Neural cell (in vitro differentiated cells): ENCODE results near the gene TECTB. TPM values are rescaled to one million over a fixed set of nuclear protein-coding genes. Genes with fewer than 3 reads are reported as not detected.

Experiments
- H2AFZ ChIP-seq: fragments of 200-600, 300-800 bp; sonication (generic), shearing (Covaris generic); 2 replicates; pipeline ENCODE4 v1.6.0; 2014; ENCODE audit warnings: low read depth, mild to moderate bottlenecking, antibody characterized with exemption, low read length, moderate library complexity
- H3F3A ChIP-seq: fragments of 200-600 bp; shearing (Covaris generic); 2 replicates; pipeline ENCODE4 v1.6.1; 2016; ENCODE audit warnings: mild to moderate bottlenecking, moderate library complexity, mixed read lengths, antibody characterized with exemption, low read length; ENCODE audit not compliant: insufficient read depth, poor library complexity, severe bottlenecking
- H3K27ac ChIP-seq: fragments of 200-600, 300-800 bp; sonication (generic), shearing (Covaris generic); 2 replicates; pipeline ENCODE4 v1.5.1; 2014; ENCODE audit warnings: mild to moderate bottlenecking, low read length, moderate library complexity
- H3K27me3 ChIP-seq: fragments of 300-800, 200-600 bp; sonication (generic), shearing (Covaris generic); 2 replicates; pipeline ENCODE4 v1.6.0; 2014; ENCODE audit warnings: mild to moderate bottlenecking, low read depth, low read length, moderate library complexity; ENCODE audit not compliant: insufficient read depth
- H3K36me3 ChIP-seq: fragments of 300-800, 200-600 bp; sonication (generic), shearing (Covaris generic); 2 replicates; pipeline ENCODE4 v1.5.1; 2014; ENCODE audit warnings: mild to moderate bottlenecking, antibody characterized with exemption, low read length, moderate library complexity; ENCODE audit not compliant: insufficient read depth
- H3K4me2 ChIP-seq: fragments of 300-800, 200-600 bp; sonication (generic), shearing (Covaris generic); 2 replicates; pipeline ENCODE4 v1.6.0; 2014; ENCODE audit warnings: mild to moderate bottlenecking, low read length
- H3K4me3 ChIP-seq: fragments of 300-800, 200-600 bp; sonication (generic), shearing (Covaris generic); 2 replicates; pipeline ENCODE4 v1.5.1; 2014; ENCODE audit warnings: mild to moderate bottlenecking, low read length, moderate library complexity
- H3K79me2 ChIP-seq: fragments of 200-600 bp; shearing (Covaris generic); replicated peaks from 2 replicates; pipeline ENCODE4 v1.6.0; 2014; ENCODE audit warnings: mild to moderate bottlenecking, low read length, moderate library complexity; ENCODE audit not compliant: insufficient read depth
- H3K9ac ChIP-seq: fragments of 300-800, 200-600 bp; sonication (generic), shearing (Covaris generic); 2 replicates; pipeline ENCODE4 v1.6.1; 2016; ENCODE audit warnings: mild to moderate bottlenecking, low read length, mixed read lengths
- H3K9me2 ChIP-seq: fragments of 200-600 bp; shearing (Covaris generic); 2 replicates; pipeline ENCODE4 v1.6.1; 2016; ENCODE audit warnings: mild to moderate bottlenecking, low read length, mixed read lengths; ENCODE audit not compliant: insufficient read depth
- H3K9me3 ChIP-seq: fragments of 200-600, 300-800 bp; sonication (generic), shearing (Covaris generic); 2 replicates; pipeline ENCODE4 v1.6.1; 2016; ENCODE audit warnings: mild to moderate bottlenecking, mixed run types, low read length, moderate library complexity, mixed read lengths
- H4K20me1 ChIP-seq: fragments of 200-600 bp; shearing (Covaris generic); 2 replicates; pipeline ENCODE4 v1.6.1; 2016; ENCODE audit warnings: mild to moderate bottlenecking, mixed run types; ENCODE audit not compliant: insufficient read depth
- CTCF ChIP-seq: fragments of 450-650 bp; IDR thresholded peaks from 2 replicates; pipeline ENCODE4 v1.5.1; 2014; ENCODE audit warnings: antibody characterized with exemption, mild to moderate bottlenecking, moderate library complexity; ENCODE audit not compliant: poor library complexity, severe bottlenecking
- EP300 ChIP-seq: fragments of 450-650 bp; conservative IDR thresholded peaks from 2 replicates; pipeline ENCODE4 v1.6.1; 2014; ENCODE audit warnings: antibody characterized with exemption, mild to moderate bottlenecking, moderate library complexity; ENCODE audit not compliant: poor library complexity, severe bottlenecking
- EZH2 ChIP-seq: fragments of 200-600, 300-800 bp; shearing (Covaris generic), sonication (generic); IDR thresholded peaks from 2 replicates; pipeline ENCODE4 v1.6.1; 2014; ENCODE audit warnings: antibody characterized with exemption, low read length, borderline replicate concordance, mild to moderate bottlenecking; ENCODE audit not compliant: insufficient read depth, poor library complexity, severe bottlenecking
- MXI1 ChIP-seq: fragments of 450-650 bp; conservative IDR thresholded peaks from 2 replicates; pipeline ENCODE4 v1.6.1; 2014; ENCODE audit warnings: antibody characterized with exemption, mild to moderate bottlenecking; ENCODE audit not compliant: poor library complexity, severe bottlenecking
- POLR2AphosphoS5 ChIP-seq: IDR thresholded peaks from 2 replicates; pipeline ENCODE4 v1.6.1; 2012
- RAD21 ChIP-seq: fragments of 450-650 bp; conservative IDR thresholded peaks from 2 replicates; pipeline ENCODE4 v1.6.1; 2014; ENCODE audit warnings: antibody characterized with exemption, mild to moderate bottlenecking, moderate library complexity
- REST ChIP-seq: IDR thresholded peaks from 2 replicates; pipeline ENCODE4 v1.6.1; 2012; ENCODE audit warnings: borderline replicate concordance
- SMC3 ChIP-seq: fragments of 450-650 bp; conservative IDR thresholded peaks from 2 replicates; pipeline ENCODE4 v1.6.1; 2014; ENCODE audit warnings: antibody characterized with exemption, mild to moderate bottlenecking, moderate library complexity; ENCODE audit not compliant: poor library complexity
- TAF1 ChIP-seq: IDR thresholded peaks from 2 replicates; pipeline ENCODE4 v1.6.1; 2012; ENCODE audit warnings: low read depth
- polyA plus RNA-seq: library from polyadenylated mRNA; depleted of rRNA; stranded (reverse); fragments of >200 nt; gene quantifications from 2 replicates; pipeline ENCODE4 v1.2.3, GENCODE V29; 2014

TECTB gene
- polyA plus RNA-seq, 1 donor from 2014 or later = not detected

GRCh38 chr10:112335111-112335867, 52.1 kb downstream of the TECTB start:
- H3K4me3 ChIP-seq = no peak overlapping the region
- no peaks in the 10 kb centered on the region for H3K36me3 ChIP-seq
- TF ChIP-seq EZH2 (no peak), RAD21 (no peak), MXI1 (no peak), TAF1 (no peak), POLR2AphosphoS5 (no peak)
- H3K9me2 ChIP-seq = no peaks in the 10 kb centered on the region
- H4K20me1 ChIP-seq = no peaks in the 10 kb centered on the region
- no peak overlapping the region for H2AFZ ChIP-seq
- H3K4me2 ChIP-seq = no peak overlapping the region
- no peak overlapping the region for H3K9ac ChIP-seq
- H3K27me3 ChIP-seq = no peaks in the 10 kb centered on the region
- no peaks in the 10 kb centered on the region for H3K79me2 ChIP-seq
- H3K9me3 ChIP-seq = no peaks in the 10 kb centered on the region
- no peaks in the 10 kb centered on the region for H3F3A ChIP-seq
- H3K27ac ChIP-seq = no peak overlapping the region

- Histone ChIP-seq H3K9ac (no peak overlapping the region), H3K79me2 (no peaks in the 10 kb centered on the region), H3K4me2 (no peak overlapping the region), H4K20me1 (no peaks in the 10 kb centered on the region), H3K9me3 (no peaks in the 10 kb centered on the region), H3K27me3 (no peaks in the 10 kb centered on the region), H3K27ac (no peak overlapping the region), H3K36me3 (no peaks in the 10 kb centered on the region), H3F3A (no peaks in the 10 kb centered on the region), H3K9me2 (no peaks in the 10 kb centered on the region), H3K4me3 (no peak overlapping the region), H2AFZ (no peak overlapping the region)
- no peak for TF ChIP-seq EP300
- no peak for TF ChIP-seq RAD21
- no peak for TF ChIP-seq SMC3
- no peak for TF ChIP-seq CTCF
- no peak for TF ChIP-seq EZH2
- no peak for TF ChIP-seq REST
- TF ChIP-seq TAF1 = no peak
- TF ChIP-seq POLR2AphosphoS5 = no peak
- TF ChIP-seq MXI1 = no peak
Observed at GRCh38 chr10:112335868-112336265, 52.7 kb downstream of the TECTB start.
